Mesenchymal stem cell (in vitro differentiated cells and primary cell): Measurements from ENCODE around the gene ALG3.
A peak's percentile ranks its signal among the peaks of the same experiment; 100 is the strongest.

ENCODE experiments used
- DNase-seq: peaks from one replicate; pipeline ENCODE4 v3.0.0-alpha.2; 2013
- H2AFZ ChIP-seq: one replicate; pipeline ENCODE4 v1.6.1; 2013; ENCODE audit warnings: low read depth, mild to moderate bottlenecking, control low read depth, inconsistent platforms, low read length, moderate library complexity
- H2AK5ac ChIP-seq: 2 replicates; pipeline ENCODE4 v1.6.1; 2013; ENCODE audit warnings: low read length, moderate library complexity, mild to moderate bottlenecking, inconsistent platforms; ENCODE audit not compliant: severe bottlenecking
- H2BK120ac ChIP-seq: one replicate; pipeline ENCODE4 v1.6.1; 2013; ENCODE audit warnings: low read depth, mild to moderate bottlenecking, inconsistent platforms, low read length, moderate library complexity
- H2BK12ac ChIP-seq, 2 experiments: one replicate each; pipeline ENCODE4 v1.6.1; 2013; ENCODE audit warnings: inconsistent platforms in 2 of 2, low read length in 2 of 2, mild to moderate bottlenecking in 2 of 2, moderate library complexity in 2 of 2, control low read depth in 1 of 2
- H2BK15ac ChIP-seq: one replicate; pipeline ENCODE4 v1.6.1; 2013; ENCODE audit warnings: mild to moderate bottlenecking, low read depth, inconsistent platforms; ENCODE audit not compliant: poor library complexity, severe bottlenecking
- H2BK5ac ChIP-seq: 2 replicates; pipeline ENCODE4 v1.6.1; 2013; ENCODE audit warnings: low read depth, mild to moderate bottlenecking, low read length, control low read depth, inconsistent platforms; ENCODE audit not compliant: poor library complexity, severe bottlenecking
- H3K14ac ChIP-seq, 2 experiments: one replicate each; pipeline ENCODE4 v1.6.1; 2013; ENCODE audit warnings: inconsistent platforms in 2 of 2, low read length in 2 of 2, control low read depth in 1 of 2, mild to moderate bottlenecking in 1 of 2, moderate library complexity in 1 of 2
- H3K18ac ChIP-seq, 2 experiments: one replicate each; pipeline ENCODE4 v1.6.1; 2013; ENCODE audit warnings: inconsistent platforms in 2 of 2, low read length in 2 of 2, control low read depth in 1 of 2, low read depth in 1 of 2, mild to moderate bottlenecking in 1 of 2
- H3K23ac ChIP-seq, 2 experiments: one replicate each; pipeline ENCODE4 v1.6.1; 2013; ENCODE audit warnings: inconsistent platforms in 2 of 2, low read length in 2 of 2, mild to moderate bottlenecking in 2 of 2, moderate library complexity in 2 of 2, control low read depth in 1 of 2
- H3K27ac ChIP-seq: 2 replicates; pipeline ENCODE4 v1.5.1; 2013; ENCODE audit warnings: mild to moderate bottlenecking, moderate library complexity, low read length, control low read depth, inconsistent platforms; ENCODE audit not compliant: poor library complexity, severe bottlenecking
- H3K27me3 ChIP-seq, 2 experiments: 2 replicates each; pipeline versions ENCODE4 v1.6.1 to v1.7.0; 2013; ENCODE audit warnings: low read length in 2 of 2, mild to moderate bottlenecking in 2 of 2, moderate library complexity in 2 of 2, control low read depth in 1 of 2, inconsistent platforms in 1 of 2; ENCODE audit not compliant: control insufficient read depth in 1 of 2, insufficient read depth in 1 of 2
- H3K36me3 ChIP-seq, 2 experiments: 2 replicates each; pipeline versions ENCODE4 v1.6.1 to v1.7.0; 2013; ENCODE audit warnings: low read length in 2 of 2, control low read depth in 1 of 2, inconsistent platforms in 1 of 2, low read depth in 1 of 2, mild to moderate bottlenecking in 1 of 2; ENCODE audit not compliant: insufficient read depth in 2 of 2, control insufficient read depth in 1 of 2
- H3K4ac ChIP-seq, 2 experiments: one replicate each; pipeline ENCODE4 v1.6.1; 2013; ENCODE audit warnings: inconsistent platforms in 2 of 2, low read length in 2 of 2, mild to moderate bottlenecking in 2 of 2, moderate library complexity in 2 of 2, control low read depth in 1 of 2, low read depth in 1 of 2
- H3K4me1 ChIP-seq: 2 replicates; pipeline ENCODE4 v1.6.1; 2013; ENCODE audit warnings: low read depth, low read length, control low read depth; ENCODE audit not compliant: control insufficient read depth, insufficient read depth
- H3K4me2 ChIP-seq: 2 replicates; pipeline ENCODE4 v1.6.1; 2013; ENCODE audit warnings: low read length, mild to moderate bottlenecking, inconsistent platforms; ENCODE audit not compliant: poor library complexity, severe bottlenecking
- H3K4me3 ChIP-seq, 2 experiments: 2 replicates each; pipeline versions ENCODE4 v1.5.1 to v1.7.0; 2013; ENCODE audit warnings: low read length in 2 of 2, mild to moderate bottlenecking in 2 of 2, control low read depth in 1 of 2, low read depth in 1 of 2; ENCODE audit not compliant: insufficient read depth in 1 of 2
- H3K79me1 ChIP-seq: replicated peaks from 2 replicates; pipeline ENCODE4 v1.6.1; 2013; ENCODE audit warnings: mild to moderate bottlenecking, control low read depth, low read length, inconsistent platforms; ENCODE audit not compliant: poor library complexity, severe bottlenecking
- H3K9ac ChIP-seq: 2 replicates; pipeline ENCODE4 v1.7.0; 2013; ENCODE audit warnings: mild to moderate bottlenecking, low read length, moderate library complexity
- H3K9me3 ChIP-seq: 2 replicates; pipeline ENCODE4 v1.7.0; 2013; ENCODE audit warnings: mild to moderate bottlenecking, low read length; ENCODE audit not compliant: control insufficient read depth
- H4K8ac ChIP-seq: one replicate; pipeline ENCODE4 v1.6.1; 2013; ENCODE audit warnings: inconsistent platforms, mild to moderate bottlenecking, low read length, moderate library complexity
- H4K91ac ChIP-seq: one replicate; pipeline ENCODE4 v1.6.1; 2013; ENCODE audit warnings: mild to moderate bottlenecking, low read length, inconsistent platforms
- WGBS: methylation state at CpG from one replicate; pipeline ENCODE4 v1.1.7; 2013; ENCODE audit warnings: mixed read lengths; 5-methylcytosine and 5-hydroxymethylcytosine counted together

ALG3 gene

GRCh38 chr3:184228376-184229137 is 20.2 kb downstream of the ALG3 start:
- Histone ChIP-seq H2BK120ac (no peak overlapping the region), H3K23ac (no peak overlapping the region), H3K27me3 (peaks cover 62 to 95% of the 10 kb centered on the region in 2 experiments), H3K4ac (no peak overlapping the region), H3K36me3 (no peaks in the 10 kb centered on the region), H2BK5ac (no peak overlapping the region), H2BK12ac (no peak overlapping the region), H4K91ac (no peak overlapping the region), H2BK15ac (no peak overlapping the region), H3K9ac (no peak overlapping the region), H3K79me1 (no peaks in the 10 kb centered on the region), H2AFZ (no peak overlapping the region), H4K8ac (no peak overlapping the region), H3K9me3 (no peaks in the 10 kb centered on the region), H3K27ac (no peak overlapping the region), H3K4me1 (peaks cover 21% of the 10 kb centered on the region), H3K14ac (no peak overlapping the region), H3K18ac (no peak overlapping the region), H3K4me3 (no peak overlapping the region), H3K4me2 (no peak overlapping the region), H2AK5ac (no peak overlapping the region)
- no peak for DNase-seq
- 46% methylated on average over 12 of the region's 12 CpGs for WGBS

- H2AK5ac ChIP-seq, result no peak overlapping the region
- no peak overlapping the region for H4K91ac ChIP-seq
- no peaks in the 10 kb centered on the region for H3K9me3 ChIP-seq
- no peak overlapping the region for H3K4ac ChIP-seq
- no peak overlapping the region for H2BK15ac ChIP-seq
- no peak overlapping the region for H3K27ac ChIP-seq
- no peak overlapping the region for H3K4me2 ChIP-seq
- H3K36me3 ChIP-seq, result no peaks in the 10 kb centered on the region
- DNase-seq, result peak; percentile 46
- H3K14ac ChIP-seq, result no peak overlapping the region
- H3K23ac ChIP-seq, result no peak overlapping the region
- H3K9ac ChIP-seq, result no peak overlapping the region
- no peak overlapping the region for H2BK5ac ChIP-seq
- no peak overlapping the region for H2AFZ ChIP-seq
- no peak overlapping the region for H3K18ac ChIP-seq
- no peak overlapping the region for H4K8ac ChIP-seq
- no peaks in the 10 kb centered on the region for H3K79me1 ChIP-seq
- no peak overlapping the region for H2BK12ac ChIP-seq
- no peak overlapping the region for H3K4me3 ChIP-seq
- 63% methylated on average over 2 of the region's 2 CpGs for WGBS
- H3K4me1 ChIP-seq, result peaks cover 21% of the 10 kb centered on the region
- no peak overlapping the region for H2BK120ac ChIP-seq
- peaks cover 57 to 85% of the 10 kb centered on the region in 2 experiments for H3K27me3 ChIP-seq
These were observed 21.3 kb downstream of the ALG3 start for GRCh38 chr3:184227481-184227935.

GRCh38 chr3:184223946-184224345 is 24.8 kb downstream of the ALG3 start:
- H3K18ac ChIP-seq, result no peak overlapping the region
- H3K27me3 ChIP-seq, result peaks cover 32 to 58% of the 10 kb centered on the region in 2 experiments
- no peak overlapping the region for H3K4me2 ChIP-seq
- H3K23ac ChIP-seq, result no peak overlapping the region
- no peak overlapping the region for H3K4me3 ChIP-seq
- peaks cover under 1% of the 10 kb centered on the region for H3K4me1 ChIP-seq
- H3K27ac ChIP-seq, result no peak overlapping the region
- H2BK15ac ChIP-seq, result no peak overlapping the region
- H3K36me3 ChIP-seq, result no peaks in the 10 kb centered on the region
- H2BK120ac ChIP-seq, result no peak overlapping the region
- WGBS, result 85% methylated on average over 3 of the region's 3 CpGs
- no peak overlapping the region for H2BK12ac ChIP-seq
- no peak overlapping the region for H3K4ac ChIP-seq
- no peak overlapping the region for H2AFZ ChIP-seq
- H2BK5ac ChIP-seq, result no peak overlapping the region
- H4K8ac ChIP-seq, result no peak overlapping the region
- H2AK5ac ChIP-seq, result no peak overlapping the region
- H3K9ac ChIP-seq, result no peak overlapping the region
- no peak overlapping the region for H4K91ac ChIP-seq
- no peaks in the 10 kb centered on the region for H3K9me3 ChIP-seq
- H3K14ac ChIP-seq, result no peak overlapping the region
- H3K79me1 ChIP-seq, result no peaks in the 10 kb centered on the region
- DNase-seq, result no peak

- H3K9me3 ChIP-seq, result no peaks in the 10 kb centered on the region
- H3K36me3 ChIP-seq, result no peaks in the 10 kb centered on the region
- no peak overlapping the region for H2BK12ac ChIP-seq
- no peak overlapping the region for H3K4me3 ChIP-seq
- DNase-seq, result no peak
- no peak overlapping the region for H4K91ac ChIP-seq
- peaks cover 18 to 49% of the 10 kb centered on the region in 2 experiments for H3K27me3 ChIP-seq
- H4K8ac ChIP-seq, result no peak overlapping the region
- no peak overlapping the region for H3K23ac ChIP-seq
- H2BK120ac ChIP-seq, result no peak overlapping the region
- H2AFZ ChIP-seq, result no peak overlapping the region
- no peak overlapping the region for H2BK5ac ChIP-seq
- H2BK15ac ChIP-seq, result no peak overlapping the region
- H3K4me2 ChIP-seq, result no peak overlapping the region
- 90% methylated on average over 3 of the region's 3 CpGs for WGBS
- H2AK5ac ChIP-seq, result no peak overlapping the region
- no peak overlapping the region for H3K27ac ChIP-seq
- H3K4ac ChIP-seq, result no peak overlapping the region
- H3K14ac ChIP-seq, result no peak overlapping the region
- no peaks in the 10 kb centered on the region for H3K79me1 ChIP-seq
- H3K4me1 ChIP-seq, result no peaks in the 10 kb centered on the region
- H3K9ac ChIP-seq, result no peak overlapping the region
- H3K18ac ChIP-seq, result no peak overlapping the region
These were observed 26.2 kb downstream of the ALG3 start for GRCh38 chr3:184222521-184222920.
